Ishikawa (cell line): ENCODE data around the gene MPST.

Experiments
- CEBPB ChIP-seq: IDR thresholded peaks from 2 replicates; pipeline ENCODE4 v1.6.1; 2012
- CREB1 ChIP-seq: IDR thresholded peaks from 2 replicates; pipeline ENCODE4 v1.6.1; 2012; ENCODE audit warnings: low read depth
- EGR1 ChIP-seq: IDR thresholded peaks from 2 replicates; pipeline ENCODE4 v1.6.1; 2012
- FOXM1 ChIP-seq: IDR thresholded peaks from 2 replicates; pipeline ENCODE4 v1.6.1; 2012; ENCODE audit warnings: low read depth, borderline replicate concordance
- RAD21 ChIP-seq: IDR thresholded peaks from 2 replicates; pipeline ENCODE4 v1.6.1; 2012; ENCODE audit warnings: low read depth
- TAF1 ChIP-seq: IDR thresholded peaks from 2 replicates; pipeline ENCODE4 v1.6.1; 2012; ENCODE audit warnings: low read depth, mild to moderate bottlenecking
- ZBTB7A ChIP-seq: IDR thresholded peaks from 2 replicates; pipeline ENCODE4 v1.6.1; 2012; ENCODE audit warnings: low read depth
- TF ChIP-seq, protein P1 (sequence below): IDR thresholded peaks from 2 replicates; pipeline ENCODE4 v1.6.1; 2012; ENCODE audit warnings: low read depth, mild to moderate bottlenecking
- TF ChIP-seq, protein P2 (sequence below): IDR thresholded peaks from 2 replicates; pipeline ENCODE4 v1.6.1; 2012
- TF ChIP-seq, protein P3 (sequence below): IDR thresholded peaks from 2 replicates; pipeline ENCODE4 v1.6.1; 2012

DNA sequence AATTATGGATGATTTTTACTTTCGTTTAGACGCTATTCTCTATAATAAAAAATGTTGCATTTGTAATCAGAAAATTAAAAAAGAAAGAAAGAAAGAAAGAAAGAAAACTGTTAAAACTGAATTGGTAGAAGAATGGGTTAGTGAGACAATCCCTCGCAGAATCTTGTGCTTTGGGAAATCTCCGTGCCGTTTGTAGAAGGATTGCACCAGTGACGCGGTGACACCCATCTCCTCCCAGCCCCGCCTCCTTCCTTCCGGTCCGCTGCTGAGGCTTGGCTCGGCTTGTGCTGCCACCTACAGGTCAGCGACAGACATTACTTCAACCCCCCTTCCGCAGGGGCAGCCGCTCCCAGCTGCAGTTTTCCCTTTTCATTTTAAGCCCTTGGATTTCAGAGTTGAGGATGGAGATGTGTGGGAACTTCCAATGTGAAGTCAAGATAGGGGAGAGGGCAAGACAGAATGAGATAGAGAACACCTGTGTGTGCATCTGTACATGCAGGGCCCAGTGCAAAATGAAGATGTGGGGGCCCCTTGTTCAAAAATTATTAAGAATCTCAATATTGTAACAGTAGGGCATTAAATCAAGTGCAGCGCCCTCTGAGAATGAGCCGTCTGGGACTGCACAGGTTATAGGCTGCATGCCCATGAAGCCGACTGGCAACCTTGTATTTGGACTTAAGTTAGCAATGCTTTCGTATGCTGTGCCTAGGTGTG, 41.4 kb upstream of the MPST start:
- peak; percentile 91 for TF ChIP-seq RAD21
- no peak for TF ChIP-seq EGR1
- TF ChIP-seq CREB1, result no peak
- TF ChIP-seq TAF1, result no peak
- TF ChIP-seq CEBPB, result no peak
- no peak for TF ChIP-seq FOXM1
- TF ChIP-seq, protein P1, sequence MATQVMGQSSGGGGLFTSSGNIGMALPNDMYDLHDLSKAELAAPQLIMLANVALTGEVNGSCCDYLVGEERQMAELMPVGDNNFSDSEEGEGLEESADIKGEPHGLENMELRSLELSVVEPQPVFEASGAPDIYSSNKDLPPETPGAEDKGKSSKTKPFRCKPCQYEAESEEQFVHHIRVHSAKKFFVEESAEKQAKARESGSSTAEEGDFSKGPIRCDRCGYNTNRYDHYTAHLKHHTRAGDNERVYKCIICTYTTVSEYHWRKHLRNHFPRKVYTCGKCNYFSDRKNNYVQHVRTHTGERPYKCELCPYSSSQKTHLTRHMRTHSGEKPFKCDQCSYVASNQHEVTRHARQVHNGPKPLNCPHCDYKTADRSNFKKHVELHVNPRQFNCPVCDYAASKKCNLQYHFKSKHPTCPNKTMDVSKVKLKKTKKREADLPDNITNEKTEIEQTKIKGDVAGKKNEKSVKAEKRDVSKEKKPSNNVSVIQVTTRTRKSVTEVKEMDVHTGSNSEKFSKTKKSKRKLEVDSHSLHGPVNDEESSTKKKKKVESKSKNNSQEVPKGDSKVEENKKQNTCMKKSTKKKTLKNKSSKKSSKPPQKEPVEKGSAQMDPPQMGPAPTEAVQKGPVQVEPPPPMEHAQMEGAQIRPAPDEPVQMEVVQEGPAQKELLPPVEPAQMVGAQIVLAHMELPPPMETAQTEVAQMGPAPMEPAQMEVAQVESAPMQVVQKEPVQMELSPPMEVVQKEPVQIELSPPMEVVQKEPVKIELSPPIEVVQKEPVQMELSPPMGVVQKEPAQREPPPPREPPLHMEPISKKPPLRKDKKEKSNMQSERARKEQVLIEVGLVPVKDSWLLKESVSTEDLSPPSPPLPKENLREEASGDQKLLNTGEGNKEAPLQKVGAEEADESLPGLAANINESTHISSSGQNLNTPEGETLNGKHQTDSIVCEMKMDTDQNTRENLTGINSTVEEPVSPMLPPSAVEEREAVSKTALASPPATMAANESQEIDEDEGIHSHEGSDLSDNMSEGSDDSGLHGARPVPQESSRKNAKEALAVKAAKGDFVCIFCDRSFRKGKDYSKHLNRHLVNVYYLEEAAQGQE, result no peak
- TF ChIP-seq, protein P2, sequence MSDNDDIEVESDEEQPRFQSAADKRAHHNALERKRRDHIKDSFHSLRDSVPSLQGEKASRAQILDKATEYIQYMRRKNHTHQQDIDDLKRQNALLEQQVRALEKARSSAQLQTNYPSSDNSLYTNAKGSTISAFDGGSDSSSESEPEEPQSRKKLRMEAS, result no peak
- TF ChIP-seq, protein P3, sequence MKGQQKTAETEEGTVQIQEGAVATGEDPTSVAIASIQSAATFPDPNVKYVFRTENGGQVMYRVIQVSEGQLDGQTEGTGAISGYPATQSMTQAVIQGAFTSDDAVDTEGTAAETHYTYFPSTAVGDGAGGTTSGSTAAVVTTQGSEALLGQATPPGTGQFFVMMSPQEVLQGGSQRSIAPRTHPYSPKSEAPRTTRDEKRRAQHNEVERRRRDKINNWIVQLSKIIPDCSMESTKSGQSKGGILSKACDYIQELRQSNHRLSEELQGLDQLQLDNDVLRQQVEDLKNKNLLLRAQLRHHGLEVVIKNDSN, result no peak
- TF ChIP-seq ZBTB7A, result no peak
